GM04503 (cell line): Measurements from ENCODE around the gene RGS13.

ENCODE experiments used
- DNase-seq: peaks from one replicate; pipeline ENCODE4 v3.0.0-alpha.2; 2012; ENCODE audit warnings: low read depth

RGS13 gene

GRCh38 chr1:192626366-192627179 is 9.4 kb upstream of the RGS13 start:
- DNase-seq = no peak

- DNase-seq = no peak
Measured at GRCh38 chr1:192627901-192628300, 8.0 kb upstream of the RGS13 start.

DNA sequence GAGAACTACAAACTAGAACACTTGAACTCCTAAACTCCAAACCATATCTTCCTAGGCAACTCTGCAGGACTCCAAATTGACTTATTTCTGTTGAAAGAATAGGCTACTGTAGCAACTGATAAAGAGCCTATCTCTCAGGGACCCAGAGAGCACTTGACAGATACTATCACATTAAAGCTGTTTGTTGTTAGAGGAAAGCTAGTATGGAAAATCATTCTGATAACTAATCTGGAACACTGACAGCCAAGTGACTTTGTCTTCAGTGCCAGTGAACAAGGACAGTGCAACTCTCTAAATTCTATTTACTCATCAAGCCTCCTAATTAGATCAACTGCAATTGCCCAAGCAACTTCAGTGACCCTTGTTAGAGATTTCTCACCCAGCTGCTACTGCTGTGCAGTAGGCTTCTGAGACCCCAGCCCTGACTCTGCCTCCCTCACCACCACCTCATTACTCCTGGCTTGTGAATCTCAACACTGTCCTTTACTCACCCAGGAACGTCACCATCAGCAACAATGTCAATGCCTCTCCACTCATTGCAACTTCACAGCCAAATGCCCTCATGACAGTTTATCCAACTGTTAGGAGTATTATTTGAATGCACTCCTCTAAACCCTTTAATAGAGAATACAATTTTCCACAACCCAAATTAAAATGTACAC is 7.4 kb upstream of the RGS13 start:
- DNase-seq = no peak

GRCh38 chr1:192629612-192630011 is 6.3 kb upstream of the RGS13 start:
- DNase-seq = no peak

DNA sequence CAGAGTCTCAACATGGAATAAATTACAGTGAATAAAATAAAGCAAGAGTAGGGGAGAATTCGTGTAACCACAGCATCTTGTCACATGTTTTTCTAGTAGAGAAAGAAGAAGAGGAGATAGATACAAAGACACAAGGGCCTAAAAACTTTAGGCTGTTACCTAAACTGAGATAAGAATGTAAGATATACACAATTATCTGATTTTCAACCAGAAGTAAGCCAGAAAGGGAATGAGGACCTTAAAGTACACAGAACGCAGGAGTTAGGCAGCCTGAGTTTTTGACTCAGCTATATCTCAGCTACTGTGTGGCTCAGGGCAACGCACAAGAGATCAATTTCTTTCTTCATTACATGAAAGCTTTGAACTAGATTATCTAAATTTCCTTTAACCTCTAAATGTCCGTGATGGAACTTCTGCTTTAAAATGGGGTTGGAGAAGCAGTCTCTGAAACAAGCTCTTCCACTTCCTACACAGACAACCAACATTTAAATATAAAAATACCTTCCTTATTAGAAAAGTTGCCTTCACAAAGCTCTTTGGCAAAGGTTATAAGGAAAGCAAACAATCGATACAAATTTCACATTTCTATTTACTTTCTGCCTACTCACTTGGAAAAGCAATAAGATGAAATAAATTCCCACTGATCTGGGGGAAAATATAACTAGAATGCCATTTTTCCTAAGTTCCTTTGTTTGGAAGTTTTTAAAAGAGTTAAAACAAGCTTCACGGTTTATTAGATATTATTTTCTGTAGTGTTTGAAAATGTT is 5.2 kb upstream of the RGS13 start:
- no peak for DNase-seq

DNA sequence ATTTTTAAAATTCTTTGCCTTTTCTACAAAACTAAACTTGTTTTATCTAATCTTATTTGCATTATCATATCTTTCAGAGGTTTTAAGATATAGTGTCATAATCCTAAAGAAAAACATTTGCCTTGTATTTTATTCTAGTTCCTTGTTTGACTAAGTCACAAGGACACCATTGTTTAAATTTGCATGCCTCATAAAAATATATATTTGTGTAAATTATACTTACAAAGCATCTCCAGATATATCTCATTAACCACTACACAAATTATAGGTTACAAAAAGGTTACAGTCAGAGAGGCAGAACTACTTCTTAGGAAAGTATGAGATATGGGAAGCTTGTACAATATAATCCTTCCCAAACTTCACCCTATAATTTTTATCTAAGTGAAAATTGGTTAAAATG is 4.2 kb upstream of the RGS13 start:
- DNase-seq = no peak

- DNase-seq = no peak
Measured at GRCh38 chr1:192632188-192632587, 3.8 kb upstream of the RGS13 start.

GRCh38 chr1:192632641-192633532 is 3.1 kb upstream of the RGS13 start:
- DNase-seq = no peak

DNA sequence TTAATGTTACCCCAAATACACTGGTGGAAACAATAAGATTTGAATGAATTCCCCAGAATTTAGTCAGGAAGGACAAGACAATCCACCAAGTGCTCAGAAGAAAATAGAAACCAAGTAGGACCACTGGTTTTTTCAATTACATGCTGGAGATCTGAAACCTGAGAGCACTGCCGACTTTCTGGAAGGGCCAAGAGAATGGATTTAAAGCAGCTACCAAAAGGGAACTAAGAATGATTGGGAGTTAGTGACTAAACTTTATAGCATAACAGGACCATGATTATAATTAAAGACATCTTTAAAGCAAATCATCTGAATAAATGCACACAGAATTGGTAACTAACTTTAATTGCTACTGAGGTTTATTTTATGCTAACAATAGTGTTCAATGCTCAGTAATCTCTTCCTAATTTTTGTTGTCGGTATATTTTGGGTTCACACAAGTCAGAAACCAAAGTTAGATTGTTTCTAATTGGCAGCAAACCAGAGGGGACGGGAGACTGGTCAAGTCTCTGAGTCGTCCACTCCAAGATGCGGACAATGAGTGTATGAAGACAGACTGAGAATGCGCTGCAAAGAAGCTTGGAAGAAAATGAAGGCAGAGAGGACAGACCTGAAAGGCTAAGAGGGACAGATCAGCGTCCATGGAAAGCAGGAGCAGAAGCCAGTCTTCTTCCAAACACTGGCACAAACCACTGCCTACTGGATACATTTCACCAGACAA is 2.3 kb upstream of the RGS13 start:
- DNase-seq = no peak

GRCh38 chr1:192635041-192635440 is 906 bp upstream of the RGS13 start:
- DNase-seq = no peak

GRCh38 chr1:192639607-192640368 is 3.8 kb downstream of the RGS13 start:
- no peak for DNase-seq

DNA sequence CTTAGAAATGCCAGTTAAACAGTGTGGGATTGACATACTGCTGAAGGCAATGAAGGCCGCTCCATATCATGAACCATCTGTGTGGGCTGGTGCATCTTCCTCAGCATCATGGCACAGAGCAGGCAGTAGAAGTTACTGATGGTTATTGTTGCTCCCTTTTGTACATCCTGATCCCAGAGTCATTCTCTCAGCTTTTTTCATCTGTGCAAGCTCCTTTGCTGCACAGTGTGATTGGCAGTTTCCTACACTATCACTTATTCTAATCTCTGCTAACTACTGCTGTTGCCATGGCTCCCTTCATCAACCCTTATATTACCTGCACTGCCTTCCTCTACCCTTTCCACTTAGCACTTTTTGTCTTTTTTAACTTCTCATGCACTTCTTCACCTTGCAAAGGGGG is 16.2 kb downstream of the RGS13 start:
- DNase-seq = no peak

DNA sequence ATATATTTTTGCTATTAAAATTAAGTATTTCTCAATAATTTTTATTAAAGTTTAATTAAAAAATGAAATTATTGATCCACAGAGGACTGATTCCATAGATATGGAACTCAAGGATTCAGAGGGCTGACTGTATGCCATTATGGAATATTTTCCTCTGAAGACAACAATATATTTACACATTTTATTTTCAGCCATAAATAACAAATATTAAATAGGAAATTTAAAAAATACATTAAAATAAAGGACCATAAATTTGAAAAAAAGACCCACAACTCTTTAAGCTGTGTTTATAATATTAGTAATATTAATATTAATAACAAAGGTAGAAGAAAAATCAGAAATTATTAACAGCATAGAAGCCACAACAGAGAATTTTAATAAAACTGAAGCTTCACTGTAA is 18.2 kb downstream of the RGS13 start:
- DNase-seq = no peak

- DNase-seq = peak; percentile 21
Measured at GRCh38 chr1:192654591-192655251, 18.8 kb downstream of the RGS13 start.

DNA sequence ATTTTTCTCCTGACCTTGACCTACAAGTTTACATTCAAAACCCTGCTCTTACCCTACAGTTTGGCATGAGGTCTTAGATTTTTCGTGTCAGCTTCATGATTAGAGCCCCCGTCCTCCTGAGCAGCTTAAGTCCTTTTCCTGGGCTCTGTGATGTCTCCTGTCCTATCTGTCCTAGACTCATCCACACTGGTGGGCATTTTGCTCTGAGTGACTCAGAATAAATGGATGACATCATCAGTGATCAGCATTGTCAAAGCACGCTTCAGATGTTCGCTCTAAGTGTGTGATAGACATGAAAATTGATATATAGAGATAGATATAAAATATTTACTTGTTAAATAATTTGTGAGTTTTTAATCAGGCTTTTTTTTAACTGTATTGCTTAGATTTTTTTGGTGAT is 21.8 kb downstream of the RGS13 start:
- no peak for DNase-seq

GRCh38 chr1:192658255-192658654 is 22.3 kb downstream of the RGS13 start:
- no peak for DNase-seq

- DNase-seq = no peak
Measured at GRCh38 chr1:192660613-192661012, 24.7 kb downstream of the RGS13 start.

- no peak for DNase-seq
Measured at GRCh38 chr1:192668409-192668983, 32.5 kb downstream of the RGS13 start.

GRCh38 chr1:192669174-192669573 is 33.2 kb downstream of the RGS13 start:
- DNase-seq = no peak

- no peak for DNase-seq
Measured at GRCh38 chr1:192675716-192676115, 39.8 kb downstream of the RGS13 start.
